Activated CD8-positive, alpha-beta T cell treated with anti-CD3 and anti-CD28 coated beads, Interleukin-2, amount 10 ng/mL, durations not matched to agents 7 days and 5 days (primary cell): ENCODE results near the gene COX11. TPM values are rescaled to one million over a fixed set of nuclear protein-coding genes. Genes with fewer than 3 reads are reported as not detected.

ENCODE experiments used
- ATAC-seq: fragments of 150-1000 bp; cut with Tn5 transposase; one replicate; pipeline ENCODE4 v1.10.0; 2021; ENCODE audit warnings: moderate library complexity
- CTCF ChIA-PET: fragments of 350-600 bp; sonication (Branson Sonifier 250); formaldehyde crosslinking; loops from one replicate; lab custom pipeline; 2021; ENCODE audit warnings: antibody characterized with exemption; lab: Charles Lee
- POLR2A ChIA-PET: fragments of 350-600 bp; sonication (Branson Sonifier 250); formaldehyde crosslinking; loops from one replicate; lab custom pipeline; 2021; ENCODE audit warnings: antibody characterized with exemption; lab: Charles Lee
- DNase-seq: peaks from one replicate; pipeline ENCODE4 v3.0.0-alpha.2; 2020
- H3K27ac Mint-ChIP-seq: one replicate; pipeline ENCODE4 v1.8.0; 2021; ENCODE audit warnings: mild to moderate bottlenecking, mixed read lengths
- H3K27me3 Mint-ChIP-seq: one replicate; pipeline ENCODE4 v1.8.0; 2021; ENCODE audit warnings: low read depth, mixed read lengths
- H3K36me3 Mint-ChIP-seq: one replicate; pipeline ENCODE4 v1.8.0; 2021; ENCODE audit warnings: low read depth, mixed read lengths
- H3K4me1 Mint-ChIP-seq: one replicate; pipeline ENCODE4 v1.8.0; 2021; ENCODE audit warnings: low read depth, mixed read lengths
- H3K4me3 Mint-ChIP-seq: one replicate; pipeline ENCODE4 v1.8.0; 2021; ENCODE audit warnings: mild to moderate bottlenecking, mixed read lengths
- H3K9me3 Mint-ChIP-seq: one replicate; pipeline ENCODE4 v1.8.0; 2022; ENCODE audit warnings: mixed read lengths; ENCODE audit not compliant: insufficient read depth
- total RNA-seq, 2 experiments: library from RNA; stranded (reverse); gene quantifications; one replicate each; pipeline ENCODE4 v1.2.3, GENCODE V29; 2021

The COX11 gene
- total RNA-seq, 2 experiments from 2014 or later: 44.9 to 45.4 TPM

DNA sequence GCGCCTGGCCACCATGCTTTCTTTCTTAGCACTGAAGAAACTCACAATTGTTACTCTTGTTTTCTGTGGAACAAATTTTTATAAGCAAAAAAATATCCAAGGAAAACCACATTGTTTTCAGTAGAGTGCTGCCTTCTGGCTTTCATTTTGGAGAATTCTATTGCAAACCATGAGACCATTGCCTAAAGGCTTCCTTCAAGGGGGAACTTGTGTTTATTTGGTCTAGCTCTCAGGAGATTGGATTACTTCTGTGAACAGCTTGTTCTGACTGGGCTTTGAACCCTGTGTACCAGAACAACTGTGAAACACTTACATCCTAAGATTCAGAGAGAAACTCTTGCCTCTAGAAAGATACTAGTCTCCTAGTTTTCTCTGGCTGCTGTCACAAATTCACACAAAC lies 35.7 kb downstream of the COX11 start:
- ATAC-seq (no peak), DNase-seq (no peak)
- ChIA-PET CTCF (no interaction called here), POLR2A (no interaction called here)
- H3K36me3 Mint-ChIP-seq: no peaks in the 10 kb centered on the region
- no peak overlapping the region for H3K27ac Mint-ChIP-seq
- no peaks in the 10 kb centered on the region for H3K4me1 Mint-ChIP-seq
- peaks cover 6% of the 10 kb centered on the region for H3K27me3 Mint-ChIP-seq
- H3K9me3 Mint-ChIP-seq: no peaks in the 10 kb centered on the region
- H3K4me3 Mint-ChIP-seq: no peak overlapping the region

DNA sequence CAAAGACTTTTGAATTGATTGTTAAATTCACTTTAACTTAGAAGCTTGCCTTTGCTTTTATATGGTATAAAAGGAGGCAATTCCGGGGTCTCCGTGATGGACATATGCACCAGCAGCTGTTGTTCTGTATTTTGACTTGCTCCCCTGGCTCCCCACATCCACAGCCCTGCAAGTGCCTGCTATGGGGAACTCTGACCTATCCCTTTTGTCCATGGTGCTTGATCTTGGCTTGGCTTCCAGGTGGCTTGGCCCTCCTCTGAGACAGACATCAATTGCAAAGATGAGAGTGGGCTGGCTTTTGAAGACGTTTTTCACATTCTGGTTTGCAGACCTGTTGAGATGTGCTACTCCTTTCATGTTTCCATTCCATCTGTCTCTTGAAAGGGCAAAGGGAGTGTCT lies 40.9 kb downstream of the COX11 start:
- Mint-ChIP-seq H3K36me3 (no peaks in the 10 kb centered on the region), H3K27ac (no peak overlapping the region), H3K27me3 (peaks cover 18% of the 10 kb centered on the region), H3K9me3 (no peaks in the 10 kb centered on the region), H3K4me1 (no peaks in the 10 kb centered on the region), H3K4me3 (no peak overlapping the region)
- ATAC-seq (no peak), DNase-seq (no peak)
- ChIA-PET CTCF (no interaction called here), POLR2A (no interaction called here)

DNA sequence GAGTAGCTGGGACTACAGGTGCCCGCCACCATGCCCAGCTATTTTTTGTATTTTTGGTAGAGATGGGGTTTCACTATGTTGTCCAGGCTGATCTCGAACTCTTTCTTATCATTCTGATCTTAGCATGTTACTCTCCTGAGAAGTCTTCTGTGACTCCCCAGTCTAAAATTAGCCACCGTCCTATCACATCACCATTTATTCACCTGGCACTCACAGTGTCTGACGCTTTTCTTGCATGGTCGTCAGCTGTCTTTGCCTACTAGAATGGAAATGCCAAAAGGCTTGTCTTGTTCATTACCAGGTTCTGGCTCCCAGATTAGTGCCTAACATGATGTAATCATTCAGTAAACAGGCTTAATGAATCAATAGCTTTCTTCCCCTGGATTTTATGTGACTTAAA lies 44.0 kb downstream of the COX11 start:
- no peaks in the 10 kb centered on the region for H3K9me3 Mint-ChIP-seq
- ATAC-seq (no peak), DNase-seq (no peak)
- peaks cover 18% of the 10 kb centered on the region for H3K27me3 Mint-ChIP-seq
- ChIA-PET POLR2A (no interaction called here), CTCF (no interaction called here)
- H3K27ac Mint-ChIP-seq: no peak overlapping the region
- no peaks in the 10 kb centered on the region for H3K4me1 Mint-ChIP-seq
- H3K4me3 Mint-ChIP-seq: no peak overlapping the region
- H3K36me3 Mint-ChIP-seq: no peaks in the 10 kb centered on the region

DNA sequence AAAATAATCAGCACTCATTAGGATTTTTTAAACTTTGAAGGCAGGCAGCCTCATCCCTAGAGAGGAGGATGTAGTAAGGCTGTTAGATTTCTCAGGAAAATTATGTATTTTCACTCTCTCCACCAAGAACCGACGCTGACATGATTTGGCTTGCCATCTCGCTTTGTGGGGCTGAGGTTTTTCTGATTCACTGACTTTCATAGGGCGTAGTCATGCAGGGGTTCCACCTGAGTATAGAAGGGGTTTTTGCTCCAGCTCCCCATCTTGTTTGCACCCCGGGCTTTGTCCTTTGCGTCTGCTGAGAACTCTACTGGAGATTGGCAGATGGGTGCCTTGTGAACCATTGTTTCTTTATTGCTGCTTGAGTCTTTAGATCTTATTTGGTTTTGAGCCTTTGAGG lies 47.6 kb downstream of the COX11 start:
- H3K9me3 Mint-ChIP-seq: peaks cover 7% of the 10 kb centered on the region
- no peaks in the 10 kb centered on the region for H3K36me3 Mint-ChIP-seq
- H3K4me3 Mint-ChIP-seq: no peak overlapping the region
- H3K4me1 Mint-ChIP-seq: no peaks in the 10 kb centered on the region
- H3K27me3 Mint-ChIP-seq: peaks cover 3% of the 10 kb centered on the region
- CTCF ChIA-PET: no interaction called here
- H3K27ac Mint-ChIP-seq: no peak overlapping the region
- no peak for DNase-seq
- POLR2A ChIA-PET: no interaction called here
- ATAC-seq: no peak

DNA sequence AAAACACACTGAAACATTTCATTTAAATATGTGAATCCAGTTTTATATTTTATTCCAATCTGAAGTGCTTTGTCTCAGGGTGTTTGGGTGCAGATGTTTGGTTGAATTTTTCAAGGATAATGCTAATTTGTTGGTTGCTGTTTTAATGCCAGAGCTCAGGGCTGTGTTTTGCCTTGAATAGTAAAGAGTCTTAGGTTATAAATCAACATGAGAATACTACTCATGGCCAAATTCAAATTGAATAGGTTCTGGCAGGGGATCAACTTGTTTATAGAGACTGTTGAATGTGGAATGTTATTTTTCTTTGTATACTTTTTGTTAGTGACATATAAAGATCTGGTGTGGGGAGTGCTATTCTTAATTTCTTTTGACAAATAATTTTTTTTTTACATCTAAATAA lies 49.0 kb downstream of the COX11 start:
- ATAC-seq (no peak), DNase-seq (no peak)
- CTCF ChIA-PET: no interaction called here

DNA sequence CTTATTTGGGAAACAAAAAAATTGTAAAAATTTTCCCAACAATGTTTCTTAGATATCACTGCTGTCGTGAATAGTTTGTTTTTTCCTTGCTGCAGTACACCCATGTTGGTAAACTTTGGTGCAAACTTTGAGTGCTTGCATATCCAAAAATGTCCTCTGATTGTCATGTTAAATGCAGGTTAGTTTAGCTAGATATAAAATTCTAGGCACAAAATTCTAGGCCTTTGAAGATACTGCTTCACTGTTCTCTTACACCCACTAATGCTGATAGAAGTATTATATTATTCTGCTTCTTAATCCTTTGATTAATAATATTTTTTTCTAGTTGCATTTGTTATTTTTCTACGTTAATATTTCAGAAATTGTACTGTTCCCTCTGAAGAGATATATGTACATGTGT lies 51.7 kb downstream of the COX11 start:
- POLR2A ChIA-PET: no interaction called here

More for the DNA sequence above, 49.0 kb downstream of the COX11 start:
- Mint-ChIP-seq H3K4me1 (no peaks in the 10 kb centered on the region), H3K9me3 (peaks cover 7% of the 10 kb centered on the region), H3K4me3 (no peak overlapping the region), H3K27me3 (peaks cover 3% of the 10 kb centered on the region), H3K36me3 (no peaks in the 10 kb centered on the region), H3K27ac (no peak overlapping the region)
- POLR2A ChIA-PET: no interaction called here

More for the DNA sequence above, 51.7 kb downstream of the COX11 start:
- ATAC-seq: no peak
- no peaks in the 10 kb centered on the region for H3K36me3 Mint-ChIP-seq
- CTCF ChIA-PET: no interaction called here
- H3K4me1 Mint-ChIP-seq: no peaks in the 10 kb centered on the region
- H3K9me3 Mint-ChIP-seq: peaks cover 7% of the 10 kb centered on the region
- no peak overlapping the region for H3K4me3 Mint-ChIP-seq
- H3K27ac Mint-ChIP-seq: no peak overlapping the region
- DNase-seq: no peak
- H3K27me3 Mint-ChIP-seq: peaks cover 6% of the 10 kb centered on the region

Other genes starting within 250 kb of the COX11 start
- gene TOM1L1, start 67.8 kb downstream of the COX11 start, total RNA-seq: not detected
- 1 to 10 TPM; 7.6 to 7.9 TPM for gene STXBP4, start 111 bp upstream of the COX11 start, total RNA-seq